NCI-H345 treated with DMSO at 0.1 percent for 48 hours (cell line): ENCODE measurements around the gene RAPGEF4.

ENCODE experiments used
- DNase-seq: peaks from one replicate; lab custom pipeline; 2025; ENCODE audit not compliant: unreplicated experiment; lab: John Stamatoyannopoulos, UW

Gene RAPGEF4

DNA sequence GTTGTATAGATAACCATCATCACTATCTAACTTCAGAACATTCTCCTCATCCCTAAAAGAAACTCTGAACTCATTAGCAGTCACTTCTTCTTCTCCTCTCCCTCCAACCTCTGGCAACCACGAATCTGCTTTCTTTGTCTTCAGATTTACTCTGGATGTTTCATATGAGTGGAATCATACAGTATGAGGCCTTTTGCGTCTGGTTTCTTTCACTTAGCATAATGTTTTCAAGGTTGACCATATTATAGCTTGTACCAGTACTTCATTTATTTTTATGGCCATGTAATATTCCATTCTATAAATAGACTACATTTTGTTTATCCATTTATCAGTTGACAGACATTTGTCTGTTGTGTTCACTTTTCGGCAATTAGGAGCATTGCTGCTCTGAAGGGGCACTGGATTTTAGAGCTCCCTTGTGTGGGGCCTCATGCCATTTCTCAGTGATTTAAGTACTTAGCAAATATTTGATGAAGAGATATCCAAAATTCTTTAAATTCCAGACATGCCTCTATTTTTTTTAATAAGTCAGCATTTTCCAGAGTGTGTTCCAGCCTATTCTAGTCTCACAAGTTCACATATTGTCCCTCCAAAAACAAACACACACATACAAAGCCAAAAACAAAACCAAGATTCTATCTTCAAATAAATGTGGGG, 317.5 kb downstream of the RAPGEF4 start:
- no peak for DNase-seq

GRCh38 chr2:173054466-173054865, 318.8 kb downstream of the RAPGEF4 start:
- no peak for DNase-seq

DNA sequence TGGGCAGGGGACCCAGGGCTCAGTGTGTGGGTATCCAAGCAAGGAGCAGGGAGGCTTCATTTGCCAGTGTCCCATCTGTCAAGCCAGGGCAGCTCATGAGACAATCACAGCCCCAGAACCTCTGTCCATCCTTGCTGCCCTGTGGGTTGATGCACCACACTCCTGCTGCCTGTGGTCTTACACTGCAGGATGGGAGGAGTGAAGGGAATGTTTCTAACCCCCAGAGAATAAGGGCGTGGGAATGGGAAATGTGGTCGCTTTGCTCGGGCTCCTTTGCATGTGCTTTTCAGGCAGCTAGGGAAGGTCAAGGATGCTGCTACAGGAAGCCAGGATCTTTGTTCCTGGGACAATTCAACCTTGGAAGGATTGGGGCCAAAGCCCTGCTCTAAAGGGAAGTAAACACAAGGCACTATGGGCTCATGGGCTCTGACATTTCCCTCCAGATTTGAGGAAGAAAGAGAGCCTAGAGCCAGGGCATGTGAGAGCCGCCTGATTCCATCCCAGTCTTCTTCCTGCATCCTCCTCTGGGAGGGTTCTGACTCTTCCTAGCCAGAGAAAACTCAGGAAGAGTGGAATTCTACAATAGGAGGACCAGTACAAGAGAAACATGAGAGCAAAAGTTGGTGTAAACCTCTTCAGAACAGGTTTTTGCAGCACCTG, 321.2 kb downstream of the RAPGEF4 start:
- no peak for DNase-seq

- DNase-seq: no peak
These were observed 322.5 kb downstream of the RAPGEF4 start for GRCh38 chr2:173058097-173058496.

DNA sequence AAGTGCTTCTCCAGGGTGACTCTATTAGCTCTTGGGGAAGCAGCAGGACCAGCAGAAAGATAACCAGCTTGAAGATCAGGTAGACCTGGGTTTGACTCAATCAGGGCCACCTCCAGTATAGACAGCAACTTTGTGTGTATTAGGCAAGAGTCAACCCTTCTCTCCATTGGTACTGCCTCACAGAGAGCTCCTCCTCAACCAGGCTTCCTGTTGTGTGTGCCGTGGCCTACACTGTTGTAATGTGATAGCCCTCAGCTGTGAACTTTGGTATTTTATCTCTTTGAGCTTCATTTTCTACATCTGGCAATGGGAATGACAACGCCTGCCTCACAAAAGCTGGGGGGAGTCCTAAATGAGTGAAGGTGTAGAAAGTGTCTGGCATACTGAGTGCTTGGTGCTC, 323.0 kb downstream of the RAPGEF4 start:
- no peak for DNase-seq

GRCh38 chr2:173059292-173059691, 323.6 kb downstream of the RAPGEF4 start:
- DNase-seq: no peak

- no peak for DNase-seq
These were observed 324.4 kb downstream of the RAPGEF4 start for GRCh38 chr2:173059971-173060461.

DNA sequence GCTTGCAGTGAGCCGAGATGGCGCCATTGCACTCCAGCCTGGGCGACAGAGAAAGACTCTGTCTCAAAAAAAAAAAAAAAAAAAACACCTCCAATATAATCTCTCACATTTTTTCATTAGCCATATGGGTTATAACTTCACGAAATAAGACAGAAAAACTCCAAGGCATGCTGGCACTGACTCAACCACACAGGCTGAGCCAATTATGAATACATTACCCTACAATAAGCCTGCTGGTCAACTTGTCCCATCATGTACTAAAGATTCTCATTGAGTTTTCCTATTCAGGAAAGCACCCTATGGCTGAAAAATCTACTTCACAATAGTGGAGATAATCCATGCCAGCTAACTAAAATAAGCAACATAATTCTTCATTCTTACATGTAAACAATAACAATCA, 327.2 kb downstream of the RAPGEF4 start:
- no peak for DNase-seq

DNA sequence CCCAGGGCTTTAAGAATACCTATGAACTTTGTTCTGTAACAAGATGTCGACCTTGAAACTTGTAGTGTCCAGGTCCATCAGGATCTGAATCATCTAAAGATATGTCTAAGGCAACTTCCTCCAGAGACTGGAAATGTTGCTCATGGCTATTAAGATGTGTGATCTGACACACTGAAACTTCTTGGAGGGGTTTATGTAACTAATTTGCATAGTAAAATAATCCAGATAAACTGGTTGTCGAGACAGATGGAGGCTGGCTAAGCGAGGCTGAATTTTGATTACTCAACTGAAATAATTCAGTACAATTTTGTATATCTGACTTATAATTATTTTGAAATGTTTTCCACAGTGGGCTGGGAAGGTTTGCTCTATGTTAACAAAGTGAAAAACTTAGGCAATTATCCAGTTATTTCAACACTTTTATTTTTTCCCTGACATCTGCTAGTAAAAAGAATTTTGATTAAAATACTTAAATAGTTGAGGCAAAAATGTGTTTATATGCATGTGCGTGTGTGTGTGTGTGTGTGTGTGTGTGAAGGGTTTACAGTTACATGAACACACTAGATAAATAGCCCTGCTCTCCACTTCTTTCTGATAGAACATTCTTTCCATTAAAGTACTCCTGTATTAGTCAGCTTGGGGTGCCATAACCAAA, 328.6 kb downstream of the RAPGEF4 start:
- no peak for DNase-seq

GRCh38 chr2:173066887-173067676, 331.4 kb downstream of the RAPGEF4 start:
- DNase-seq: no peak

- no peak for DNase-seq
These were observed 339.6 kb downstream of the RAPGEF4 start for GRCh38 chr2:173075056-173075780.

DNA sequence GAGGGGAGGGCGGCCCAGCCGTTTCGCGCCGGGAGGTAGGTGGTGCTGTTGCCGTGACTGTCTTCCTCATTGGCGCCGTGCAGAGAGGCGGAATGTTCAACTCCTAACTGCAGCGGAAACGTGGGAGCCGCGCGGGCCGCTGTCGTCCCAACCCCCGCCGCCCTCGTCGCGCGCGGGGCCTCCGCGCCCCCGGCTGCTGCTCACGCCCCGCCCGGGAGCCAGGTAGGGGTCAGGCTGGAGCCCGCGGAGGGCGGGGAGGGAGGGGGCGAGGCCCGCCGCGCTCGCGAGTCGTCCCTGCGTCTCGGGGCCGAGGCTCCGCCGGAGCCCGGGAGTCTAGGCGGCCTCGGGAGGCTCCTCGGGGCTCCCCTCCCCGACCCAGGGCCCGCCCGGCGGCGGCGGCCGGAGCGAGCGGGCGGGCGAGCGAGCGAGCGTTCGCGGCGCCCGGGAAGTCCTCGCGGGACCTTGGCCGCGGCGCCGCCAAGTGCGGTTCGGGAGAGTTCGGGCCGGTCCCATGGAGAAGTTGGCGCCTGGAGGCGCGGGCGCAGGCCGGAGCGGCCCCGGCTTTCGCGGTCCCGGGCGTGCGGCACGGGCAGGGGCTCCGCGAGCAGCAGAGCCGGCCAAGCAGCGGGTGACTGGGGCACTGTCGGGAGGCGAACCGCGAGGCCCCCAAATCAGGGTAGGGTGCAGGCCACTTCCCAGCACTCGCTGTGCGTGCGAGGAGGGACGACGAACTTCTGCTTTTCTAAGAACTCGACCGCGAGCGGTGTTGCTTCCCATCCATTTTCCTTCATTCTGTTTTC, 340.3 kb downstream of the RAPGEF4 start, which contains the start of gene MAP3K20:
Gene MAP3K20 (plus strand): TSS at position 66 of the 800 bp plus-strand sequence. CDS start 15,186 bp downstream, outside the sequence.
- peak; percentile 15 for DNase-seq

DNA sequence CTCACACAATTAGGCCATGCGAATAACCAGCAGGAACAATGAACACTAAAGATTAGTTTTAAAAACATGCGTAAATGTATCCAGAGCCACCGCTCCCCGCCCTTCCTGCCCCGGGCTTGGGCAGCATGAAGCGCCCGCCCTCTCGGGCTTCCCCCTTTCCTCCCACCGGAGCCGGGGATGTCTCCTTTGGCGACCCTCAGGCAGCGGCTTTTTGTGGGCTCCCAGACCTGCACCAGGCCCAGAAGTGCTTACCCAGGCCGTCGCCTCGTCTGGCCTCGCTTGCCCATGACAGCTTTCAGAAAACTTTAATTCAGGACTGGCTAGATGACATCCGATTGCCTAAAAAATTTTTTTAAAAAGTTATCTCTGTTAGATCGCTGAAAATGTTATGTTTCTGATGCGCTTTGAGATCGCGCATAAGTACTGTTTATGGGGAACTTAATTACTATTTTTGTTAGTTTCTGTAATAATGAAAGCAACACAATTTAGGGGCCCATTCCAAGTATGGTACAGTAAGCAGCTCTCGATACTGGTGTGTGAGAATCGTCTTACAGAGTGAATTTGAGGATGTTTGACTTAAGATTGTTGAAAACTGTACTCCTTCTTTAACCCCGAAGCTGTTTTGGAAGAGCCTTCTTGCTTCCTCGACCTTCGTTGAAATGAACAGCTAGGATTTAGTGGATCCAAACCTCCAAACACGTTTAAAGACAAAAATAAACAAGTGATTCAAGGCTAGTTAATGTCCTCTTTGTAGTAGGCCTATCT, 341.1 kb downstream of the RAPGEF4 start:
- no peak for DNase-seq

DNA sequence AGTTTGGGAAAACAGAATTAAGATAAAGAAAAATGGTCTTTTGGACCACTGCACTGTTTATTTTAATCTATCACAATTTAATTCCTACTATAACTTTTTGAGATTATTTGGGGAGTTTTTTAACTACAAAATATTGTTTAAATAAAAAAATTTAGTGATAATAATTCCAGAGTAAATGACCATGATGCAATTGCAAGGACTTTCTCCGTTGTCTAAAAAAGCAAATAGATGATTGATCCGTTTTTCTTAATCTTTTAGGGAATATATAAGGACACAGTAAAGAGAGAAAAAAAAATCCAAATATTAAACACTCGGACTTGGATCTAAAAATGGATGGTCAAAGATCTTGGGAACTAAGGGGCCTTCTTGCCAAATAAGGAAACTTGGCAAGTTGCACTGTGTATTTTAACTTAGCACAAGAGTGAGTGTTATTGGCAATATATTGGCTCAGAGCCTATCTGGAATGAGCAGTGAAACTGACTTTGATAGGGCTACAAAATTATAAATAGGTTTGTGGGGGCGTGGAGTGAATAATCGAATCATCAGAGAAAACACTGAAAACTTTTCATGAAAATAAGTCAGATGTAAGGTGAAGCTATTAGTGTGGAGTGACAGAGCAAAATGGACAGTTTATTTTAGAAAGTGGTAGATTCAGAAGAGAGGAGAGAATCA, 342.0 kb downstream of the RAPGEF4 start:
- DNase-seq: no peak

DNA sequence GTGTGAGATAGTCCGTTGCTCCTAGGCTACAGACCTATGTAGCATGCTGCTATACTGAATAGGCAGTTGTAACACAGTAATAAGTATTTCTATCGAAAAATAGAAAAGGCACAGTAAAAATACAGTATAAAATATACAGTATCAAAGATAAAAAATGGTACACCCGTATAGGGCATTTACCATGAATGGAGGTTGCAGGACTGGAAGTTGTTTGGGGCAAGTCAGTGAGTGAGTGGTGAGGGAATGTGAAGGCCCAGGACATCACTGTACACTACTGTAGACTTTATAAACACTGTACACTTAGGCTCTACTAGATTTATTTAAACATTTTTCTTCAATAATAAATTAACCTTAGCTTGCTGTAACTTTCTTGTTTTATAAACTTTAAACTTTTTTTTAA, 343.5 kb downstream of the RAPGEF4 start:
- DNase-seq: no peak

DNA sequence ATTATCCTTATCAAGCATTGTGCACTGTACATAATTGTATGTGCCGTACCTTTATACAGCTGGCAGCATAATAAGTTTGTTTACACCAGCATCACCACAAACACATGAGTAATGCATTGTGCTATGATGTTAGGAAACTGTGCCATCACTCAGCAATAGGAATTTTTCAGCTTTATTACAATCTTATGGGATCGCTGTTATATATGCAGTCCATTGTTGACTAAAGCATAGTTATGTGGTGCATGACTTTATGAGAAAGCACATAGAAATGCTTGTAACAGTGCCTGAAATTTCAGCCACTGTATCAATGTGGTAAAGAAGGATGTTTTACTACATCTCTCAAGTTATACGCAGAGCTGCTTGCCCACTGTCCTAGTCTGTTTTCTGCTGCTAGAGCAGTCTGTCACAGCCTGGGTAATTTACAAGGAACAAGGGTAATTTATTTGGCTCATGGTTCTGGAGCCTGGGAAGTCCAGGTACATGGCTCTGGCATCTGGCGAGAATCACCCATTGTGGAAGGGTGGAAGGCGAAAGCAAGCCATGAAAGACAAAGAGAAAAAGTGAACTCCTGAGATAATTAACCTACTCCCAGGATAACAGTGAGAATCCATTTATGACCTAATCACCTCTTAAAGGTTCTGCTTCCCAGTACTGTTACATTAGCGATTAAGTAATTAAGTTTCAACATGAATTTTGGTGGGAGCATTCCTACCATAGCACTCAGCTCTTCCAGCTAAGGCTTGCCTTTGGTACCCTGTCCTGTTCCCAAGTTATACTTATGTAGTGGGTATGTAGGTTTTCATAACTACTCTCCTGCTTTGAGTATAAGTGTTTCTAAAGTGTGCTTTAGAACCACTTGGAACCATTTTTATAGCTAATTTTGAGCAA, 344.6 kb downstream of the RAPGEF4 start:
- DNase-seq: no peak

DNA sequence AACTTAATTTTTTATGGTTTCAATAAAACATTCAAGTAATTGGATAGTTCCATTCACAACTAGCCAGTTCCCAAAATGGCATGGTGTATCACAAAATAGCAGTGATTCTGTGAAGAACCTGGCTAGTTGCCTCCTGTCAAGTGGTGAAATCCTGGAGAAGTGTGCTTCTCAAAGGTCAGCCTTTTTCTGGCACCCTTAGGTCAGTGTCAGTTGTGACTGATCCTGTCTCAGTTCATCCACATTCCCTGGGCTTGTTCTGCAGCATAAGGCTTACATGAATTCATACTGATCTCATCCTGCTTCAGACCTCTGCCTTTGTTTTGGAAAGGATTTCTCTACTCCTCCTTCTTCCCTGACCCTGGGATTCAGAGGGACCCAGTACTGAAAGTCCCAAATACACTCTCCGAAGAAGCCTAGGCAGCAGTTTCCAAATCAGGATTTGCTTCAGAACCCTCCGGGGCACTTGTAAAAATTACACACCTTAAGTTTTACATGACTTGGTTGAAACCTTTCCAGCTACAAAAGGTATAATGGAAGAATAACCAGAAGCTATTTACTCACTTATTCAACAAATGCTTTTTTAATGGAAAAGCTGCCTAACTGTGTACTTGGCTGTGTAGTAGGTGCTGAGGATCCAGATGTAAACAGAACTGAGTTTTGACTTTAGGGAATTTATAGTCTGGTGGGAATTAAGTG, 351.0 kb downstream of the RAPGEF4 start:
- DNase-seq: no peak
